Astrocyte of the spinal cord (primary cell): ENCODE measurements around the gene MBOAT1.

ENCODE experiments used
- DNase-seq: peaks from one replicate; pipeline ENCODE4 v3.0.0; 2011; ENCODE audit warnings: low read depth, low spot score
- H3K4me3 ChIP-seq: 2 replicates; pipeline ENCODE4 v1.5.1; 2011; ENCODE audit warnings: low read depth, mild to moderate bottlenecking, low read length, moderate library complexity
- CTCF ChIP-seq: IDR thresholded peaks from 2 replicates; pipeline ENCODE4 v1.5.1; 2012; ENCODE audit warnings: low read depth, mild to moderate bottlenecking, low read length, inconsistent platforms
- in situ Hi-C: cut with HindIII; loops from 2 replicates; pipeline ENCODE4 v1.10.0; 2017; ENCODE audit warnings: low sequenced_read_pairs

MBOAT1 gene

DNA sequence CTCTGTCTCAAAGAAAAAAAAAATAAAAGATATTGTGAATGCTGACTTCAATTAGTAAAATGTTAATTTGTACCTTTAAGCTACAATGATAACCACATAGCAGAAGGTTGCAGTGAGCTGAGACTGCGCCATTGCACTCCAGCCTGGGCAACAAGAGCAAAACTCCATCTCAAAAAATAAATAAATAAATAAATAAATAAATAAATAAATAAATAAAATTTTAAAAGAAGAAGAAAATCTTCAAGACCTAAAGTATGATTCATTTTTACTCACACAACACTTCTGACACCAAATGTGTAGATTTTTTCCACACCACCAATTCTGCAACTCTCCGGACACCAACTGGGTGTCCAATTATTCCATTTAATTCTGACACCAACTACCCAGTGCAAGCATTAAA, 28.8 kb upstream of the MBOAT1 start:
- TF ChIP-seq CTCF: no peak
- in situ Hi-C loops: no loop called here
- H3K4me3 ChIP-seq: no peak overlapping the region
- DNase-seq: no peak

- H3K4me3 ChIP-seq: no peak overlapping the region
- in situ Hi-C loops: no loop called here
- no peak for TF ChIP-seq CTCF
- no peak for DNase-seq
Observed at GRCh38 chr6:20238688-20239587, 26.7 kb upstream of the MBOAT1 start.

GRCh38 chr6:20237677-20238460, 25.6 kb upstream of the MBOAT1 start:
- no peak for TF ChIP-seq CTCF
- H3K4me3 ChIP-seq: no peak overlapping the region
- no peak for DNase-seq
- in situ Hi-C loops: no loop called here

- TF ChIP-seq CTCF: no peak
- no peak for DNase-seq
- no peak overlapping the region for H3K4me3 ChIP-seq
- in situ Hi-C loops: no loop called here
Observed at GRCh38 chr6:20236909-20237600, 24.8 kb upstream of the MBOAT1 start.

GRCh38 chr6:20236344-20236743, 24.1 kb upstream of the MBOAT1 start:
- in situ Hi-C loops: no loop called here
- no peak for TF ChIP-seq CTCF
- H3K4me3 ChIP-seq: no peak overlapping the region
- DNase-seq: no peak

GRCh38 chr6:20235041-20235440, 22.8 kb upstream of the MBOAT1 start:
- in situ Hi-C loops: no loop called here
- no peak for DNase-seq
- TF ChIP-seq CTCF: no peak

More at GRCh38 chr6:20235041-20235440, 22.8 kb upstream of the MBOAT1 start:
- H3K4me3 ChIP-seq: no peak overlapping the region
